GM23338 (cell line): ENCODE measurements around the gene TYRO3. TPM values are rescaled to one million over a fixed set of nuclear protein-coding genes. Genes with fewer than 3 reads are reported as not detected.

Experiments used
- ATAC-seq: fragments of 200-7000 bp; cut with Tn5 transposase; 3 replicates; pipeline ENCODE4 v1.9.1; 2020
- DNase-seq: peaks from one replicate; pipeline ENCODE4 v3.0.0-alpha.2; 2015; ENCODE audit warnings: low spot score
- H2AFZ ChIP-seq: fragments of 200-600 bp; sonication (generic); 2 replicates; pipeline ENCODE4 v1.8.0; 2016; ENCODE audit warnings: antibody characterized with exemption, mild to moderate bottlenecking, moderate library complexity
- H3F3A ChIP-seq: fragments of 200-600 bp; sonication (generic); replicated peaks from 2 replicates; pipeline ENCODE4 v1.8.0; 2017; ENCODE audit warnings: antibody characterized with exemption, mixed run types, low read depth
- H3K27ac ChIP-seq: fragments of 200-600 bp; sonication (generic); 2 replicates; pipeline ENCODE4 v1.6.1; 2016; ENCODE audit warnings: low read depth
- H3K27me3 ChIP-seq: fragments of 200-600 bp; sonication (generic); 2 replicates; pipeline ENCODE4 v1.8.0; 2016; ENCODE audit warnings: mild to moderate bottlenecking, mixed run types, moderate library complexity; ENCODE audit not compliant: insufficient read depth
- H3K36me3 ChIP-seq: fragments of 200-600 bp; sonication (generic); 2 replicates; pipeline ENCODE4 v1.8.0; 2016; ENCODE audit warnings: mild to moderate bottlenecking; ENCODE audit not compliant: insufficient read depth
- H3K4me1 ChIP-seq: fragments of 200-600 bp; sonication (generic); 2 replicates; pipeline ENCODE4 v1.8.0; 2016; ENCODE audit warnings: mild to moderate bottlenecking, moderate library complexity; ENCODE audit not compliant: insufficient read depth
- H3K4me2 ChIP-seq: fragments of 200-600 bp; sonication (generic); 2 replicates; pipeline ENCODE4 v1.7.1; 2017; ENCODE audit warnings: mixed run types
- H3K4me3 ChIP-seq: fragments of 200-600 bp; sonication (generic); 2 replicates; pipeline ENCODE4 v1.6.1; 2016; ENCODE audit warnings: mixed run types
- H3K79me2 ChIP-seq: fragments of 200-600 bp; sonication (generic); replicated peaks from 2 replicates; pipeline ENCODE4 v1.8.0; 2017; ENCODE audit warnings: mild to moderate bottlenecking; ENCODE audit not compliant: insufficient read depth
- H3K9me2 ChIP-seq: fragments of 200-600 bp; sonication (generic); 2 replicates; pipeline ENCODE4 v1.8.0; 2017; ENCODE audit not compliant: insufficient read depth
- H4K20me1 ChIP-seq: fragments of 200-600 bp; sonication (generic); replicated peaks from 2 replicates; pipeline ENCODE4 v1.8.0; 2017; ENCODE audit warnings: mild to moderate bottlenecking; ENCODE audit not compliant: insufficient read depth
- H3K27ac Mint-ChIP-seq: 2 replicates; pipeline ENCODE4 v1.8.0; 2020; ENCODE audit warnings: inconsistent platforms, mild to moderate bottlenecking, moderate library complexity, mixed read lengths
- H3K27me3 Mint-ChIP-seq: 3 replicates; pipeline ENCODE4 v1.8.0; 2022; ENCODE audit warnings: low read depth, mild to moderate bottlenecking, moderate library complexity, mixed read lengths, inconsistent platforms; ENCODE audit not compliant: insufficient read depth, poor library complexity
- H3K36me3 Mint-ChIP-seq: 3 replicates; pipeline ENCODE4 v1.8.0; 2021; ENCODE audit warnings: low read depth, mild to moderate bottlenecking, inconsistent platforms, moderate library complexity, mixed read lengths
- H3K4me1 Mint-ChIP-seq: 3 replicates; pipeline ENCODE4 v1.8.0; 2020; ENCODE audit warnings: mild to moderate bottlenecking, inconsistent platforms, mixed read lengths
- H3K4me3 Mint-ChIP-seq: 3 replicates; pipeline ENCODE4 v1.8.0; 2021; ENCODE audit warnings: moderate library complexity, mild to moderate bottlenecking, inconsistent platforms, mixed read lengths
- H3K9me3 Mint-ChIP-seq: 3 replicates; pipeline ENCODE4 v1.8.0; 2020; ENCODE audit warnings: moderate library complexity, mild to moderate bottlenecking, inconsistent platforms, mixed read lengths
- CREB1 ChIP-seq: fragments of 250-450 bp; sonication (Bioruptor Pico); IDR thresholded peaks from 2 replicates; pipeline ENCODE4 v1.5.0; 2020; ENCODE audit warnings: low read depth, mild to moderate bottlenecking, moderate library complexity
- EZH2 ChIP-seq: fragments of 200-600 bp; sonication (generic); IDR thresholded peaks from one replicate; pipeline ENCODE4 v1.8.0; 2017; ENCODE audit warnings: antibody characterized with exemption, mild to moderate bottlenecking, low read depth; ENCODE audit not compliant: unreplicated experiment
- EZH2phosphoT487 ChIP-seq: fragments of 200-600 bp; sonication (generic); IDR thresholded peaks from one replicate; pipeline ENCODE4 v1.8.1; 2018; ENCODE audit warnings: antibody characterized with exemption; ENCODE audit not compliant: unreplicated experiment
- JUNB ChIP-seq: IDR thresholded peaks from one replicate; pipeline ENCODE4 v1.6.1; 2016; ENCODE audit warnings: antibody characterized with exemption; ENCODE audit not compliant: unreplicated experiment
- NANOG ChIP-seq: IDR thresholded peaks from 2 replicates; pipeline ENCODE4 v1.6.1; 2016; ENCODE audit warnings: antibody characterized with exemption, borderline replicate concordance
- POLR2AphosphoS5 ChIP-seq: IDR thresholded peaks from 2 replicates; pipeline ENCODE4 v1.6.1; 2016; ENCODE audit warnings: antibody characterized with exemption, low read depth
- STAT1 ChIP-seq: IDR thresholded peaks from one replicate; pipeline ENCODE4 v1.6.1; 2016; ENCODE audit warnings: antibody characterized with exemption; ENCODE audit not compliant: unreplicated experiment
- ZNF114 ChIP-seq: fragments of 250-450 bp; sonication (Bioruptor Pico); IDR thresholded peaks from 2 replicates; pipeline ENCODE4 v1.5.0; 2020; ENCODE audit warnings: mild to moderate bottlenecking, moderate library complexity
- ZNF331 ChIP-seq: fragments of 250-450 bp; sonication (Bioruptor Pico); IDR thresholded peaks from 2 replicates; pipeline ENCODE4 v1.5.0; 2020; ENCODE audit warnings: low read depth, mild to moderate bottlenecking, moderate library complexity
- ZNF462 ChIP-seq: fragments of 250-450 bp; sonication (Bioruptor Pico); IDR thresholded peaks from 2 replicates; pipeline ENCODE4 v1.5.0; 2020; ENCODE audit warnings: mild to moderate bottlenecking, moderate library complexity
- polyA plus RNA-seq: library from polyadenylated mRNA; unstranded; fragments of >200 nt; fragmentation: Nextera tagmentation; extraction: Ambion mirVana; gene quantifications from 2 replicates; pipeline ENCODE4 v1.2.1, GENCODE V29; 2016
- total RNA-seq: library from RNA; depleted of rRNA; stranded (reverse); fragments of >200 nt; shearing (Covaris generic); gene quantifications from 2 replicates; pipeline ENCODE4 v1.2.3, GENCODE V29; 2014
- TF ChIP-seq, protein P1 (sequence below): IDR thresholded peaks from one replicate; pipeline ENCODE4 v1.6.1; 2018; ENCODE audit warnings: antibody characterized with exemption; ENCODE audit not compliant: unreplicated experiment
- TF ChIP-seq, protein P2 (sequence below), 2 experiments: fragments of 200-600 bp in 1 of 2; sonication (generic) in 1 of 2; conservative IDR thresholded peaks; 2 replicates each; pipeline versions ENCODE4 v1.5.1 to v1.6.1; 2016 to 2017; ENCODE audit warnings: antibody characterized with exemption in 2 of 2, low read depth in 2 of 2, mild to moderate bottlenecking in 2 of 2, moderate library complexity in 1 of 2
- TF ChIP-seq, protein P3 (sequence below): IDR thresholded peaks from 2 replicates; pipeline ENCODE4 v1.6.1; 2016; ENCODE audit warnings: antibody characterized with exemption

Gene TYRO3
- total and polyA plus RNA-seq, 2 experiments from 2014 or later: 32.6 to 61.0 TPM

- H3K4me3 Mint-ChIP-seq: no peak overlapping the region
- TF ChIP-seq CREB1 (CRISPR knock-in tag): no peak
- no peak for TF ChIP-seq STAT1
- TF ChIP-seq, protein P1, sequence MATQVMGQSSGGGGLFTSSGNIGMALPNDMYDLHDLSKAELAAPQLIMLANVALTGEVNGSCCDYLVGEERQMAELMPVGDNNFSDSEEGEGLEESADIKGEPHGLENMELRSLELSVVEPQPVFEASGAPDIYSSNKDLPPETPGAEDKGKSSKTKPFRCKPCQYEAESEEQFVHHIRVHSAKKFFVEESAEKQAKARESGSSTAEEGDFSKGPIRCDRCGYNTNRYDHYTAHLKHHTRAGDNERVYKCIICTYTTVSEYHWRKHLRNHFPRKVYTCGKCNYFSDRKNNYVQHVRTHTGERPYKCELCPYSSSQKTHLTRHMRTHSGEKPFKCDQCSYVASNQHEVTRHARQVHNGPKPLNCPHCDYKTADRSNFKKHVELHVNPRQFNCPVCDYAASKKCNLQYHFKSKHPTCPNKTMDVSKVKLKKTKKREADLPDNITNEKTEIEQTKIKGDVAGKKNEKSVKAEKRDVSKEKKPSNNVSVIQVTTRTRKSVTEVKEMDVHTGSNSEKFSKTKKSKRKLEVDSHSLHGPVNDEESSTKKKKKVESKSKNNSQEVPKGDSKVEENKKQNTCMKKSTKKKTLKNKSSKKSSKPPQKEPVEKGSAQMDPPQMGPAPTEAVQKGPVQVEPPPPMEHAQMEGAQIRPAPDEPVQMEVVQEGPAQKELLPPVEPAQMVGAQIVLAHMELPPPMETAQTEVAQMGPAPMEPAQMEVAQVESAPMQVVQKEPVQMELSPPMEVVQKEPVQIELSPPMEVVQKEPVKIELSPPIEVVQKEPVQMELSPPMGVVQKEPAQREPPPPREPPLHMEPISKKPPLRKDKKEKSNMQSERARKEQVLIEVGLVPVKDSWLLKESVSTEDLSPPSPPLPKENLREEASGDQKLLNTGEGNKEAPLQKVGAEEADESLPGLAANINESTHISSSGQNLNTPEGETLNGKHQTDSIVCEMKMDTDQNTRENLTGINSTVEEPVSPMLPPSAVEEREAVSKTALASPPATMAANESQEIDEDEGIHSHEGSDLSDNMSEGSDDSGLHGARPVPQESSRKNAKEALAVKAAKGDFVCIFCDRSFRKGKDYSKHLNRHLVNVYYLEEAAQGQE: no peak
- TF ChIP-seq, protein P2, sequence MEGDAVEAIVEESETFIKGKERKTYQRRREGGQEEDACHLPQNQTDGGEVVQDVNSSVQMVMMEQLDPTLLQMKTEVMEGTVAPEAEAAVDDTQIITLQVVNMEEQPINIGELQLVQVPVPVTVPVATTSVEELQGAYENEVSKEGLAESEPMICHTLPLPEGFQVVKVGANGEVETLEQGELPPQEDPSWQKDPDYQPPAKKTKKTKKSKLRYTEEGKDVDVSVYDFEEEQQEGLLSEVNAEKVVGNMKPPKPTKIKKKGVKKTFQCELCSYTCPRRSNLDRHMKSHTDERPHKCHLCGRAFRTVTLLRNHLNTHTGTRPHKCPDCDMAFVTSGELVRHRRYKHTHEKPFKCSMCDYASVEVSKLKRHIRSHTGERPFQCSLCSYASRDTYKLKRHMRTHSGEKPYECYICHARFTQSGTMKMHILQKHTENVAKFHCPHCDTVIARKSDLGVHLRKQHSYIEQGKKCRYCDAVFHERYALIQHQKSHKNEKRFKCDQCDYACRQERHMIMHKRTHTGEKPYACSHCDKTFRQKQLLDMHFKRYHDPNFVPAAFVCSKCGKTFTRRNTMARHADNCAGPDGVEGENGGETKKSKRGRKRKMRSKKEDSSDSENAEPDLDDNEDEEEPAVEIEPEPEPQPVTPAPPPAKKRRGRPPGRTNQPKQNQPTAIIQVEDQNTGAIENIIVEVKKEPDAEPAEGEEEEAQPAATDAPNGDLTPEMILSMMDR (conservative IDR thresholded peaks at IDR 0.05; ENCODE audit: low read depth in 2 of 2): no peak
- no peak for TF ChIP-seq EZH2phosphoT487
- TF ChIP-seq NANOG: no peak
- no peak for TF ChIP-seq POLR2AphosphoS5
- no peak for TF ChIP-seq ZNF331
- TF ChIP-seq EZH2: no peak
- TF ChIP-seq ZNF462 (CRISPR knock-in tag): no peak
- TF ChIP-seq, protein P3, sequence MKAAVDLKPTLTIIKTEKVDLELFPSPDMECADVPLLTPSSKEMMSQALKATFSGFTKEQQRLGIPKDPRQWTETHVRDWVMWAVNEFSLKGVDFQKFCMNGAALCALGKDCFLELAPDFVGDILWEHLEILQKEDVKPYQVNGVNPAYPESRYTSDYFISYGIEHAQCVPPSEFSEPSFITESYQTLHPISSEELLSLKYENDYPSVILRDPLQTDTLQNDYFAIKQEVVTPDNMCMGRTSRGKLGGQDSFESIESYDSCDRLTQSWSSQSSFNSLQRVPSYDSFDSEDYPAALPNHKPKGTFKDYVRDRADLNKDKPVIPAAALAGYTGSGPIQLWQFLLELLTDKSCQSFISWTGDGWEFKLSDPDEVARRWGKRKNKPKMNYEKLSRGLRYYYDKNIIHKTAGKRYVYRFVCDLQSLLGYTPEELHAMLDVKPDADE: no peak
- TF ChIP-seq JUNB: no peak
- TF ChIP-seq ZNF114 (CRISPR knock-in tag): no peak
- H3K27ac Mint-ChIP-seq: no peak overlapping the region
- Histone ChIP-seq H3K27me3 (no peaks in the 10 kb centered on the region), H3K27ac (no peak overlapping the region), H3K4me3 (no peak overlapping the region), H4K20me1 (no peaks in the 10 kb centered on the region), H3K79me2 (peaks cover 62% of the 10 kb centered on the region), H3K4me2 (peak overlapping the region; percentile 27), H3K36me3 (no peaks in the 10 kb centered on the region), H3K4me1 (peaks cover 36% of the 10 kb centered on the region), H3K9me2 (no peaks in the 10 kb centered on the region), H2AFZ (no peak overlapping the region), H3F3A (no peaks in the 10 kb centered on the region)
- no peak for DNase-seq
- peaks cover 7% of the 10 kb centered on the region for H3K27me3 Mint-ChIP-seq
- no peaks in the 10 kb centered on the region for H3K9me3 Mint-ChIP-seq
- no peaks in the 10 kb centered on the region for H3K36me3 Mint-ChIP-seq
- H3K4me1 Mint-ChIP-seq: peaks cover 40% of the 10 kb centered on the region
- ATAC-seq: peak; percentile 41
Observed at GRCh38 chr15:41629463-41629862, 70.5 kb downstream of the TYRO3 start.
